Kidney epithelial cell (primary cell): Measurements from ENCODE around the gene ARHGAP24. TPM values are rescaled to one million over a fixed set of nuclear protein-coding genes. Genes with fewer than 3 reads are reported as not detected.
"Not testable (repeated sequence)": the region's sequence is repeated elsewhere in the genome, so short reads cannot be mapped to it uniquely, and the experiment has no call there.

ENCODE experiments used
- DNase-seq: peaks from one replicate; pipeline ENCODE4 v3.0.0-alpha.2; 2010; ENCODE audit warnings: low read depth
- H3K27me3 ChIP-seq: 2 replicates; pipeline ENCODE4 v1.6.0; 2011; ENCODE audit warnings: low read length; ENCODE audit not compliant: control insufficient read depth, insufficient read depth
- H3K36me3 ChIP-seq: 2 replicates; pipeline ENCODE4 v1.5.1; 2011; ENCODE audit warnings: low read length; ENCODE audit not compliant: control insufficient read depth, insufficient read depth
- H3K4me3 ChIP-seq: 2 replicates; pipeline ENCODE4 v1.5.1; 2011; ENCODE audit warnings: low read depth, mild to moderate bottlenecking, control low read depth, low read length
- CTCF ChIP-seq: IDR thresholded peaks from 2 replicates; pipeline ENCODE4 v1.5.1; 2011; ENCODE audit warnings: mild to moderate bottlenecking, moderate library complexity, low read length, control low read depth, inconsistent platforms; ENCODE audit not compliant: insufficient read depth, poor library complexity, severe bottlenecking
- total RNA-seq: library from RNA; depleted of rRNA; stranded (reverse); fragments of >200 nt; gene quantifications from 2 replicates; pipeline ENCODE4 v1.2.3, GENCODE V29; 2015

ARHGAP24 gene
- total RNA-seq, 1 donor from 2014 or later, result 9.6 TPM

- DNase-seq, result no peak
- H3K27me3 ChIP-seq, result no peaks in the 10 kb centered on the region
- no peak overlapping the region for H3K4me3 ChIP-seq
- TF ChIP-seq CTCF, result no peak
- H3K36me3 ChIP-seq, result no peaks in the 10 kb centered on the region
Measured at GRCh38 chr4:85961887-85962286, 486.9 kb downstream of the ARHGAP24 start.

GRCh38 chr4:85963231-85963630 is 488.3 kb downstream of the ARHGAP24 start:
- no peaks in the 10 kb centered on the region for H3K36me3 ChIP-seq
- no peak for DNase-seq
- no peak for TF ChIP-seq CTCF
- H3K27me3 ChIP-seq, result no peaks in the 10 kb centered on the region
- no peak overlapping the region for H3K4me3 ChIP-seq

GRCh38 chr4:85964298-85964697 is 489.3 kb downstream of the ARHGAP24 start:
- peak; percentile 32 for TF ChIP-seq CTCF
- no peak for DNase-seq
- no peak overlapping the region for H3K4me3 ChIP-seq
- no peaks in the 10 kb centered on the region for H3K27me3 ChIP-seq
- no peaks in the 10 kb centered on the region for H3K36me3 ChIP-seq

GRCh38 chr4:85965017-85965416 is 490.1 kb downstream of the ARHGAP24 start:
- H3K4me3 ChIP-seq, H3K27me3 ChIP-seq, H3K36me3 ChIP-seq, DNase-seq: not testable (repeated sequence)

- Histone ChIP-seq H3K27me3 (no peaks in the 10 kb centered on the region), H3K36me3 (no peaks in the 10 kb centered on the region), H3K4me3 (no peak overlapping the region)
- TF ChIP-seq CTCF, result no peak
- DNase-seq, result no peak
Measured at GRCh38 chr4:85965529-85965928, 490.6 kb downstream of the ARHGAP24 start.

- no peaks in the 10 kb centered on the region for H3K27me3 ChIP-seq
- DNase-seq, result no peak
- TF ChIP-seq CTCF, result no peak
Measured at GRCh38 chr4:85966373-85966772, 491.4 kb downstream of the ARHGAP24 start.

More at GRCh38 chr4:85966373-85966772, 491.4 kb downstream of the ARHGAP24 start:
- H3K4me3 ChIP-seq, result no peak overlapping the region
- H3K36me3 ChIP-seq, result no peaks in the 10 kb centered on the region
